ENCODE results near the gene ARID2.

GRCh38 chr12:45914090-45914489, 184.6 kb downstream of the ARID2 start:
- TF ChIP-seq RCOR1 (IDR thresholded peaks at IDR 0.05; ENCODE audit: insufficient replicate concordance, low read length) = no peak
- TF ChIP-seq USF2 (IDR thresholded peaks at IDR 0.05; ENCODE audit: low read depth, low read length) = no peak
- TF ChIP-seq MAFK (IDR thresholded peaks at IDR 0.05; ENCODE audit: low read depth, low read length) = no peak
